ENCODE measurements around the gene CDK11B. TPM values are rescaled to one million over a fixed set of nuclear protein-coding genes. Genes with fewer than 3 reads are reported as not detected.
"Not testable (repeated sequence)": the region's sequence is repeated elsewhere in the genome, so short reads cannot be mapped to it uniquely, and the experiment has no call there.

Gene CDK11B
- total RNA-seq, 1 experiment from 2014 or later = 4.4 TPM

DNA sequence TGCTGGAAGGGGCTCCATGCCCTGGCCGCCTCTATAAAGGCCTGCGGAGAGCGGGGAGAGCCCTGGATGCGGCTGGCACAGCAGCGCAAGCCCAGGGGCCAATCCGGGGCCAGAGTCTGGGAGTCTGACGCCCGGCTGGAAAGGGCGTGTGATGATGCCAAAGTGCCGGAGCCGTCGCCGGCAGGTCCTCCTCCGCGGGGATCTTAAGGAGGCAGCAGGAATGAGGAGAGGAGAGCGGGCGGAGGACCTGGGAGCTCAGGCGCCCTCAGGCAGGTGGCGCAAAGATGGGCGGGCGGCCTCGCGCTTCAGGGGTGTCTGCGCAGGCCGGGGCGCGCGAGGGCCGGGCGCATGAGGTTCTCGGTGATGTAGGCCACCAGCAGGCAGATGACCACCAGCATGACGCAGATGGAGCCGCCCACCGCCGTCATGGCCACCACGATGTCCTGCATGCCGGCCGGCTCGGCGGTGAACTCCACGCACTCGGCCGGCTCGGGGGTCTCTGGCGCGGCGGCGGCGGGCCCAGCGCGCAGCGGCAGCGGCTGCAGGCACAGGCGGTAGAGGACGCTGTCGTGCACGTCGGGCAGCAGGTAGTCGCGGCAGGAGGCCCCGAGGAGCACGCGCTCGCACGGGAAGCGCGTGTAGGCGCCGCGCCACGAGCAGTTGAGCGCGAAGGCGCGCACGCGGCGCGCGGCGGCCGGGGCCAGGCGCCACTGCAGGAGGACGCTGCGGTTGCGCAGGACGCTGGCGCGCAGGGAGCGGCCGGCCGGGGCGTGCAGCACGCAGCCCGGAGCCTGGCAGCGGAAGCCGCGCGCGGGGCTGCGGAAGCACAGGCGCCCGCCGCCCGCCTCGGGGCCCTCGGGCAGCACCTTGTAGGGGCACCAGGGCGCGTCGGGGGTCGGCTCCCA is 59.5 kb downstream of the CDK11B start:
- DNase-seq (ENCODE audit: low read depth, low spot score) = peak; percentile 27
- in situ Hi-C loops (cut with HindIII; ENCODE audit: low pct_unique_long_range_greater_than_20kb, low sequenced_read_pairs) = no loop called here

DNA sequence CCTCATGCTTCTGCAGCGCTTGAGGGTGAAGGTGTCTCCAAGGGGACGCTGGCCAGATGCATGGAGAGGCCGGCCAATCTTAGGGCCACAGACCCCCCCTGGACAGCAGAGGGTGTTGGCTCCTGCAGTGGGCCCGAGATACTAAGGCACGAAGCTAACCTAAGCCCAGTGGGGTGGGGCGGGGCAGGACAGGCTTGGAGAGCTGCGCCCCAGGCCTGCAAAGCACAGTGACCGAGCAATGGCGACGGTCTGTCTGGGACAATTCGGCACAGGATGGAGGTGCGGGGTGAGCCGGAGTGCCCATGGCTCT is 60.1 kb downstream of the CDK11B start:
- in situ Hi-C loops (cut with HindIII; ENCODE audit: low pct_unique_long_range_greater_than_20kb, low sequenced_read_pairs) = no loop called here

DNA sequence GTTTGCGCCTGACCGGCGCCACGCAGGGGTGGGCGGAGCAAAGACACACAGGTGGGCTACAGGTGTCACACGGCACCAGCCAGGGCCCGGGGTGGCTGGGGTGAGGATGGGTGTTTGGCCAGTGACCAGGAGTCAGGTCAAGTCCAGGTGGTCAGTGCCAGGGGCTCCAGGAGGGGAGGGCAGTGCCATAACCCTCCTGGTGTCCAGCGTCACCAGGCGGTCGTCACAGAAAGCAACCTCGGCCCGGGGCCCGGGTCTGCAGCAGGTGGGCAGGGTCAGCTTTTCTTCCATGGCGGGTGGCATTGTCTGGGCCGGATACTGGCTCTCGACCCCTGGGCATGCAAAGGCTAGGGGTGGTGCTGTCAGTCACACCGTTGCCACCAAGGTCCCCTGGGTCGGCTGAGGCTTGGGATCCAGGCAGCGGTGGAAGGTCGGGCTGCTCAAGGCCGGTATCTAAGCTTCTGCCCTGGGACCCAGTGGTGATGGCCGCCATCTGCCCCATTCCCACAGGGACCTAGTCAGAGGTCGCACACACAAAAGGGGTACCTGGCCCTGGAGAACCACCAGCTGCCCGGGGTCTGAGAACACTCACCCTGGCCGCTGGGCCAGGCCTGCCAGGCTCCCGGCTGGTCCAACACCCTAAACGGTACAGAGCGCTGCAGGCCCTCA is 60.6 kb downstream of the CDK11B start:
- in situ Hi-C loops (cut with HindIII; ENCODE audit: low pct_unique_long_range_greater_than_20kb, low sequenced_read_pairs) = no loop called here

More for the DNA sequence above, 60.1 kb downstream of the CDK11B start:
- no peak for DNase-seq (ENCODE audit: low read depth, low spot score)

DNA sequence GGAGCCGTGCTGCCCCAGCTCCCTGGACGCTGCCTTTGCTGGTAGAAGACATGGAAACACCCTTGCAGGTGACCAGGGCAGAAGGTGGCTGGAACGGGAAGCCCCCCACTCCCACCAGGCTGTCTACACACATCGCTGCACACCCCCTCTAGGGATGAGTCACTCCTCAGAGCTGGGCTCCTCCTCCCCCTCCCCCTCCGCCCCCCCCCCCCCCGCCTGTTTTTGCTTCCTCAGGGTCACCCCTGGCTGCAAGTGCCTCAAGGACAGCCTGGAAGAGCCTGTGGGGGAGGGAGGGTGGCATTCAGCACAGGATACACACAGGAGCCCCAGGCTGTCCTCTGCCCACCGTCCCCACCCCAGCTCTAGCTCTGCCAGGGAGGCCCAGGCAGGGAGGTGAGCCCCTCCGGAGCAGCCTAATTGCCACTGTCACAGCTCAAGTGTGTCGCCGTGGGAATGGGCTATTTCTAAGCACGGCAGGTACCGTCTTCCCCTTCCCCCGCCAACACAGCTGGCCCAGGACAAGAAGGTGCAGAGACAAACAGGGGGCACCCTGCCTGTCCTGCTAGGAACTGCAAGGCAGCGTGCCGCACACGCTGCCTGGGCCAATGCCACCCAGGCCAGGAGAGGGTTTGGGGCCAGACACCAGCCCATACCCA is 61.4 kb downstream of the CDK11B start:
- in situ Hi-C loops (cut with HindIII; ENCODE audit: low pct_unique_long_range_greater_than_20kb, low sequenced_read_pairs) = no loop called here
- DNase-seq (ENCODE audit: low read depth, low spot score) = peak; percentile 24

More for the DNA sequence above, 60.6 kb downstream of the CDK11B start:
- no peak for DNase-seq (ENCODE audit: low read depth, low spot score)

DNA sequence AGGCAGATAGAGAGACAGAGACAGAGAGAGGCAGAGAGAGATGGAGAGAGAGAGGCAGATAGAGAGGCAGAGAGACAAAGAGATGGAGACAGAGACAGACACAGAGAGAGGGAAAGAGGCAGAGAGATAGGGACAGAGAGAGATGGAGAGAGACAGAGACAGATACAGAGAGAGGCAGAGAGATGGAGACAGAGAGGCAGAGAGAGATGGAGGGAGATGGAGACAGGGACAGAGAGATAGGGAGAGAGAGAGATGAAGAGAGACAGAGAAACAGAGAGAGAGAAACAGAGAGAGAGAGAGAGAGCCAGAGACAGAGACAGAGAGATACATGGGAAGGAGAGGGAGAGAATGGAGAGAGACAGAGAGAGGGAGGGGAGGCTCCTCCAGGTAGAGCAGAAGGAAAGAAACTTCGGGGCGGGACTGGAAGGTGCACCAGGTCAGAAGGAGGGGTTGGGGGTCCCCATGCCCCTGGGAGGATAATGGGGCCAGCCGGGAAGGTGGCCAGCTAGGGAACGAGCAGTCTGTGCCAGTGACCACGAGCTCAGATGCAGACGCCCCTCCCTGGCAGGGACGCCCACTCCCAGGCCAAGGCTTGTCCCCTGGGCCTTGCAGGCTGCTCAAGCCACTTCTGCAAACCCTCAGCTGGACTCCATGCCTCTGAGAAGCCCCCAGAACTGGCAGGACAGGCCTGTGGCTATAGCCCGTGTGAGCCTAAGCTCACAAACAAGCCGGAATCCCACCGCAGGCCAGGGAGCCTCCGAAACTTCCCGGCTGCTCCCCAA is 62.1 kb downstream of the CDK11B start:
- DNase-seq (ENCODE audit: low read depth, low spot score) = no peak
- in situ Hi-C loops (cut with HindIII; ENCODE audit: low pct_unique_long_range_greater_than_20kb, low sequenced_read_pairs) = no loop called here

DNA sequence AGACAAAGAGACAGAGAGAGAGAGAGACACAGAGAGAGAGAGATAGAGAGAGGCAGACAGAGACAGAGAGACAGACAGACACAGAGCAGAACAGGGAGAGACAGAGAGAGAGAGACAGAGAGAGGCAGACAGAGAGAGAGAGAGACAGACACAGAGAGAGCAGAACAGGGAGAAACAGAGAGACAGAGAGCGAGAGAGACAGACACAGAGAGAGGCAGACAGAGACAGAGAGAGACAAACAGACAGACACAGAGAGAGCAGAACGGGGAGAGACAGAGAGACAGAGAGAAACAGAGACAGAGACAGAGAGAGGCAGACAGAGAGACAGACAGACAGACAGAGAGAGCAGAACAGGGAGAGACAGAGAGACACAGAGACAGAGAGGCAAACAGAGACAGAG is 63.5 kb downstream of the CDK11B start:
- DNase-seq (ENCODE audit: low read depth, low spot score); in situ Hi-C loops (cut with HindIII; ENCODE audit: low pct_unique_long_range_greater_than_20kb, low sequenced_read_pairs): not testable (repeated sequence)

DNA sequence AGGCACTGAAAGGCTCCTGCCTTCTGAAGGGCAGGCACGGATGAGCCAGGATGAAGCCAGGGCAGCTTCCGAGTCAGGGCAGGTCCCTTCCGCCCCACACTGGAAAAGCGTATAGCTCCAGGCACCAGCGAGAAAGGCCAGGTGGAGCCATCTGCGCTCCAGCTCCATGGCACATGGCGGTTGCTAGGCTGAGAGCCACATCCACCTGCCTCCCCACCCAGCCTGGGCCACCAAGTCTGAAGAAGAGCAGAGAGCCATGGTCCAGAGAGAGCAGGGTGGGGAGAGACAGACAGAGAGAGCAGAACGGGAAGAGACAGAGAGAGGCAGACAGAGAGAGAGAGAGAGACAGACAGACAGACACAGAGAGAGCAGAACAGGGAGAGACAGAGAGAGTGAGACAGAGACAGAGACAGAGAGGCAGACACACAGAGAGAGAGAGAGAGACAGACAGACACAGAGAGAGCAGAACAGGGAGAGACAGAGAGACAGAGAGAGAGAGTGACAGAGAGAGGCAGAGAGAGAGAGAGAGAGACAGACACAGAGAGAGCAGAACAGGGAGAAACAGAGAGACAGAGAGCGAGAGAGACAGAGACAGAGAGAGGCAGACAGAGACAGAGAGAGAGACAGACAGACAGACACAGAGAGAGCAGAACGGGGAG is 64.1 kb downstream of the CDK11B start:
- no peak for DNase-seq (ENCODE audit: low read depth, low spot score)
- in situ Hi-C loops (cut with HindIII; ENCODE audit: low pct_unique_long_range_greater_than_20kb, low sequenced_read_pairs) = no loop called here

DNA sequence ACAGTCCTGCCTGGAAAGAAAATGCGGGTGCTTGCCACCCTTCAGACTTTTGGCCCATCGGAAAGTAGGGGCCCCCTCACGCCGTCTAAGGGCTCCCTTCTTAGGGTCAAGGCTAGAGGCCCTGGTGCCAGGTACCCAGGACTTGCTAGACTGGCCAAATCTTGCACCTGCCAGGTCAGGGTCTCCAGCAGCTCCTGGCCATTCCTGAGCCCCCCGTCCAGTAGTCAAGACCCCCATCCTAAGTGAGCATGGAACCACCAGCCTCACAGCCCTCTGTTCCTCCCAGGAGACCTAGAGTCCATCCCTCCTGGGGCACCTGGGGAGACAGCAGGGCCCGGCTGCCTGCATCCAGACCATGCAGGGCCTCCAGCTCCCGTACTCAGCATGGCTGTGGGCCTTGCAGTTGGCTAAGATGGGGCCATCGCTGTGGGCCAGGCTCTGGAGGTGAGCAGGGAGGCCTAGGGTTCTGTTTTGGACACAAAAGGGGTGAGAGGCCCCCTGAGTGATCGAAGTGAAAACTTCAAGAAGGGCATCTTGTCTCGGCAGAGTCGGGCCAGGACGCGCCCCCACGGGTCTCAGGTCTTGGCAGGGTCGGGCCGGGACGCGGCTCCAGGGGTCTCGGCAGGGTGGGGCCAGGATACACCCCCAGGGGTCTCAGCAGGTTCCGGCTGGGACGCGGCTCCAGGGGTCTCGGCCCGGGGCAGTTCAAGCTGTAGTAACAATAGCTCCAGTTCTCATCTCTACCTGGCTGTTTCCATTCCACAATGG is 64.8 kb downstream of the CDK11B start:
- DNase-seq (ENCODE audit: low read depth, low spot score) = no peak
- in situ Hi-C loops (cut with HindIII; ENCODE audit: low pct_unique_long_range_greater_than_20kb, low sequenced_read_pairs) = no loop called here

DNA sequence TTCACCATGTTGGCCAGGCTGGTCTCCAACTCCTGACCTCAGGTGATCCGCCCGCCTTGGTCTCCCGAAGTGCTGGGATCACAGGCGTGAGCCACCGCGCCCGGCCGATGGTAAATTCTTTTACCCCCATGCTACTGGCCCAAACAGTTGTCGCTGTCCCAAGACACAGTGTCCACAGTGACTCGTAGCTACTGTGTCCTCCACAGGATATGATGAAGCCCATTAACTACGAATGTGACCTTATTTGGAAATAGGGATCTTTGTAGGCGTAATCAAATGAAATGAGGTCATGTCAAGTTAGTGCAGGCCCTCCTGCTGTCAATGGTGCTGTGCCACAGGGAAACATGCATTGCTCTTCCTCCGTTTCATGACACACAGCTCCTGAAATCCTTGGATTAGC is 67.4 kb downstream of the CDK11B start:
- DNase-seq (ENCODE audit: low read depth, low spot score) = no peak
- in situ Hi-C loops (cut with HindIII; ENCODE audit: low pct_unique_long_range_greater_than_20kb, low sequenced_read_pairs) = no loop called here

Other genes starting within 250 kb of the CDK11B start
- gene ANKRD65, start 237.7 kb downstream of the CDK11B start, total RNA-seq (2014; rRNA removed; shearing (Covaris generic)) = not detected in 2 replicates
- gene VWA1, start 223.3 kb downstream of the CDK11B start, total RNA-seq (2014; rRNA removed; shearing (Covaris generic)) = 11.7 and 15.3 TPM in 2 replicates
- gene ATAD3C, start 209.3 kb downstream of the CDK11B start, total RNA-seq (2014; rRNA removed; shearing (Covaris generic)) = 0.05 TPM in 1 of 2 replicates, not detected in the other
- 31.3 and 36.3 TPM in 2 replicates for gene ATAD3B, start 187.2 kb downstream of the CDK11B start, total RNA-seq (2014; rRNA removed; shearing (Covaris generic))
- 32.1 and 36.5 TPM in 2 replicates for gene ATAD3A, start 146.8 kb downstream of the CDK11B start, total RNA-seq (2014; rRNA removed; shearing (Covaris generic))
- gene TMEM240, start 118.4 kb downstream of the CDK11B start, total RNA-seq (2014; rRNA removed; shearing (Covaris generic)) = 0.29 TPM in 1 of 2 replicates, not detected in the other
- 56.5 TPM in 2 replicates for gene SSU72, start 84.1 kb downstream of the CDK11B start, total RNA-seq (2014; rRNA removed; shearing (Covaris generic))
- 6.6 and 7.1 TPM in 2 replicates for gene FNDC10, start 58.9 kb downstream of the CDK11B start, total RNA-seq (2014; rRNA removed; shearing (Covaris generic))
- 17.8 and 22.7 TPM in 2 replicates for gene MIB2, start 43.5 kb downstream of the CDK11B start, total RNA-seq (2014; rRNA removed; shearing (Covaris generic))
- gene MMP23B, start 26.8 kb downstream of the CDK11B start, total RNA-seq (2014; rRNA removed; shearing (Covaris generic)) = not detected in 2 replicates
- gene SLC35E2B, start 33.8 kb upstream of the CDK11B start, total RNA-seq (2014; rRNA removed; shearing (Covaris generic)) = 7.7 and 9.0 TPM in 2 replicates
- 4.4 and 6.7 TPM in 2 replicates for gene CDK11A, start 65.4 kb upstream of the CDK11B start, total RNA-seq (2014; rRNA removed; shearing (Covaris generic))
- gene NADK, start 119.5 kb upstream of the CDK11B start, total RNA-seq (2014; rRNA removed; shearing (Covaris generic)) = 32.8 and 33.4 TPM in 2 replicates
- gene GNB1, start 232.1 kb upstream of the CDK11B start, total RNA-seq (2014; rRNA removed; shearing (Covaris generic)) = 50.5 and 51.2 TPM in 2 replicates